Peyer's patch (tissue), 4 donors: ENCODE data around the gene EPHB2.

Experiments
- POLR2A ChIP-seq, 2 donors: fragments of 450-650 bp; IDR thresholded peaks; one replicate each; pipeline ENCODE4 v1.5.1; 2017; ENCODE audit warnings: antibody characterized with exemption in 2 of 2, mild to moderate bottlenecking in 2 of 2, moderate library complexity in 2 of 2
- TF ChIP-seq, protein P1 (sequence below), 6 experiments: fragments of 450-650 bp in 4 of 6; fragments of 200-600 bp in 2 of 6; sonication (generic) in 1 of 6; IDR thresholded peaks; one replicate each; pipeline ENCODE4 v1.5.1; 2017 to 2019; ENCODE audit warnings: antibody characterized with exemption in 6 of 6, mild to moderate bottlenecking in 3 of 6, moderate library complexity in 1 of 6

DNA sequence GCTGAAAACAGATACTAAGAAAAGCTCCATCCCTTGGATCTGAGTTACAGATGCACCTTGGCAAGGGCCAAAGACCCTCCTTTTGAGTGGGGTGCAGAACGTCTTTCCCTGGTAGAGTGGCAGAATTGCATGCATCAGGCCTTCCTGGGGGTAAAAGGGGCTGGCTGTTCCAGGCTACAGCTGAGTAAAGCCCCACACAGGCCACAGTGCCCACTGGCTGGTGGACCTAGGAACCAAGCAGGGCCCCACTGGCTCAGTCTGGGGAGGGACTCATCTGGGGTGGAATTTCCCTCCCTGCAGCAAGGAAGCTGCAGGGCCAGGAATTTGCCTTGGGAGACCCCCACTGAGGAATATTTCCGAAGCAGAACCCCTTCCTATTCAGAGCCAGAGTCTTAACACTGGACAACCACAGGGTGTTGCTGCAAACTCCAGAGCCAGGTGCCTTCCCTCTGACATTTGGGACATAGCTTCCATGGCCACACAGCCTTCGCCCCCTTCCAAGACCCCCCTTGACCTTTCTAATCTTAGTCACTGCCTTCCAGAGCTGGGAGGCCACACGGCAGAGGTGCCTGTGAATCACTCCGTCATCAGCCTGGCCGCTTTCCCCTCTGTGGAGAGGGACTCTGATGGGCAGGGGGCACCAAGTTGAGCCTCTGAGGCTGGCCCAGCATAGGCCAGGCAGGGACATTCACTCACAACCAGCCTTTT is 209.5 kb downstream of the EPHB2 start:
- no peak for TF ChIP-seq POLR2A (IDR thresholded peaks at IDR 0.05)
- TF ChIP-seq, protein P1, sequence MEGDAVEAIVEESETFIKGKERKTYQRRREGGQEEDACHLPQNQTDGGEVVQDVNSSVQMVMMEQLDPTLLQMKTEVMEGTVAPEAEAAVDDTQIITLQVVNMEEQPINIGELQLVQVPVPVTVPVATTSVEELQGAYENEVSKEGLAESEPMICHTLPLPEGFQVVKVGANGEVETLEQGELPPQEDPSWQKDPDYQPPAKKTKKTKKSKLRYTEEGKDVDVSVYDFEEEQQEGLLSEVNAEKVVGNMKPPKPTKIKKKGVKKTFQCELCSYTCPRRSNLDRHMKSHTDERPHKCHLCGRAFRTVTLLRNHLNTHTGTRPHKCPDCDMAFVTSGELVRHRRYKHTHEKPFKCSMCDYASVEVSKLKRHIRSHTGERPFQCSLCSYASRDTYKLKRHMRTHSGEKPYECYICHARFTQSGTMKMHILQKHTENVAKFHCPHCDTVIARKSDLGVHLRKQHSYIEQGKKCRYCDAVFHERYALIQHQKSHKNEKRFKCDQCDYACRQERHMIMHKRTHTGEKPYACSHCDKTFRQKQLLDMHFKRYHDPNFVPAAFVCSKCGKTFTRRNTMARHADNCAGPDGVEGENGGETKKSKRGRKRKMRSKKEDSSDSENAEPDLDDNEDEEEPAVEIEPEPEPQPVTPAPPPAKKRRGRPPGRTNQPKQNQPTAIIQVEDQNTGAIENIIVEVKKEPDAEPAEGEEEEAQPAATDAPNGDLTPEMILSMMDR (IDR thresholded peaks at IDR 0.05) = no peak
